Frontal cortex (tissue), 4 donors: ENCODE measurements around the gene ZNF646. TPM values are rescaled to one million over a fixed set of nuclear protein-coding genes. Genes with fewer than 3 reads are reported as not detected.

Experiments used
- DNase-seq, 2 donors: peaks; one replicate each; pipeline ENCODE4 v3.0.0; 2012; ENCODE audit warnings: low spot score in 2 of 2
- FAIRE-seq: peaks from 2 replicates; lab custom pipeline; 2012; peaks lifted over from hg19 to GRCh38; lab: Jason Lieb, UNC
- total RNA-seq: library from RNA; depleted of rRNA; stranded (reverse); fragments of >200 nt; gene quantifications from one replicate; pipeline ENCODE4 v1.2.3, GENCODE V29; 2014
- donor health status: control.
- donor health status: control.
- donor health status: control.

Gene ZNF646
- total RNA-seq, result 14.7 TPM

GRCh38 chr16:31073970-31074813 is at the start of gene ZNF646, which contains the start of gene ZNF668:
Gene ZNF646, plus strand, starts transcription at chr16:31074422. Its CDS starts 1,903 bp downstream, at chr16:31076325.
Gene ZNF668, minus strand, starts transcription at chr16:31074240. Its CDS starts 9,781 bp downstream, at chr16:31064459.
- DNase-seq (peak; percentile 97 to 99), FAIRE-seq (no peak)

DNA sequence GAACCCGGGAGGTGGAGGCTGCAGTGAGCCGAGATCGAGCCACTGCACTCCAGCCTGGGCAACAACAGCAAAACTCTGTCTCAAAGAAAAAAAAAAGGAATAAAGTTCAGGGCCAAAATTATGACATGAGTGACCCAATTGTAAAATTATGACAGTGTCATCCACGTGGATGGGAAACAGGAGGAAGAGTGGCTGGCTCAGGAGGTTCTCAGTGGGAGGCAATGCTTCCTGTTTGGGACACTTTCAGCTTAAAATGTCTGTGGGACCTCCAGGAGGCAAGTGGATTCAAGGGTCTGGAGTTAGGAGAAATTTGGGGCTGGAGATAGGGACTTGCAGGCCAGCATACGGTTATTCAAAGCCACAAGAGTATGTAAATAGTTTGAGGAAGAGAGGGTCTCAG is 48.9 kb upstream of the ZNF646 start:
- DNase-seq (no peak), FAIRE-seq (no peak)

DNA sequence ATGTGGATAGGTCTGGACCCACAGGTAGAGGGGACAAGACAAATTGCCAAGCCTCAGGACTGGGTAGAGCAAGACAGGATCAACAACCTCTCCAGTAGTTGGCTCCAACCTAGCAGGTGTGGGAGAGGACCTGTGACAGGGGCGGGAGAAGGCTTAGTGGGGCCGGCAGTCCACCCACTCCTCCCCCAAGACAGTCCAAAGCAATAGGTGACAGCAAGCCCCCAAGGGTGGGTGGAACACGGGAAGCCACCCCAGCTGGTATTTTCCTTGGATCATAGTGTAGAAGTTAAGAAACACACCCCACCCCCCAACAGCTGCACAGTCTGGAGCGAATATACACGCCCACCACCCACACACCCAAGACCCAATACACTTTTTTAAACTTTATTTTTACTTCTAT is 45.0 kb upstream of the ZNF646 start:
- no peak for FAIRE-seq
- no peak for DNase-seq

- no peak for FAIRE-seq
- no peak for DNase-seq
These were observed 42.9 kb upstream of the ZNF646 start for GRCh38 chr16:31031276-31031675.

- FAIRE-seq, result peak; percentile 31
- peak; percentile 92 to 94 for DNase-seq
These were observed 41.2 kb upstream of the ZNF646 start, which contains the start of gene STX4 for GRCh38 chr16:31032736-31033708. Gene STX4, plus strand, starts transcription at chr16:31033558. Its CDS starts 248 bp downstream, at chr16:31033806.

- FAIRE-seq (no peak), DNase-seq (peak; percentile 88 to 91)
These were observed 40.3 kb upstream of the ZNF646 start for GRCh38 chr16:31033709-31034492.

GRCh38 chr16:31036691-31037090 is 37.5 kb upstream of the ZNF646 start:
- DNase-seq (no peak), FAIRE-seq (no peak)

DNA sequence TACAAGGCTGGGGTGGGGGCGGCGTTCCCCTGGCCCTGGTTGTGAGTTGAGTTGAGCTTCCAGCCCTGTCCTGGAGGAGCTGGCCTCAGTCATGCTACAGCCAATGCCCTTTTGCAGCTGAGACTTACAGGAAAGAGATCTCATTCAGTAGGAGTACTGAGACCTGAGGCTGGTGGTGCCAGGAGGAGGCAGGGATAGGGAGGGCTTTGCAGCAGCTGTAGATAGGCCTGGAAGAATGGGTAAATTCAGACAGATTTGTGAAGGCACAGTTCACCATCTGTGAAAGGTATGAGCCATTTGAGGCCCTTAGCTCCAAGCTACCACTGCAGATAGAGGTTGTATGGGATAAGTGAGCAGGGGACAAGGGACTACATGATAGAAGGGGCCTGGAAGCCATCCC is 35.2 kb upstream of the ZNF646 start:
- no peak for DNase-seq
- FAIRE-seq, result no peak

DNA sequence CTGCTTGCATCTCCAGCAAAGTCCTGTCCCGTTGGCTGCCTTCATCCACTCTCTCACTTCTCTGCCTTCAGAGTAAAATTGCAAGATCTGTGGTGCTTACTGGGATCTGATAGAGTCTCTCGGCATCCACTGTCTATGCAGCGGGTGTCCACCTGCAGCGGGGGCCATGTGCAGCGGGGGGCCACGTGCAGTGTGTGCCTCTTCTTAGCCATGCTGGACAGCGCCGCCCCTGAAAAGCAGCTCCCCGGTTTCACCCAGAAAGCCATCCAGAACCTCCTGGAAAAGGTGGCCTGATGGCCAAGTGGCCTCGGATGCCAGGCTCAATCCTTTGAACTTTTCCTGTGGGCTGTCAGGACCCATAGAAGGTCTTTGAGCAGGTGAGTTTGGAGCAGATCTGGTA is 31.4 kb upstream of the ZNF646 start:
- DNase-seq, result no peak
- FAIRE-seq, result no peak

GRCh38 chr16:31043352-31043751 is 30.9 kb upstream of the ZNF646 start:
- FAIRE-seq (no peak), DNase-seq (no peak)

GRCh38 chr16:31043898-31044481 is 30.2 kb upstream of the ZNF646 start:
- DNase-seq, result no peak

DNA sequence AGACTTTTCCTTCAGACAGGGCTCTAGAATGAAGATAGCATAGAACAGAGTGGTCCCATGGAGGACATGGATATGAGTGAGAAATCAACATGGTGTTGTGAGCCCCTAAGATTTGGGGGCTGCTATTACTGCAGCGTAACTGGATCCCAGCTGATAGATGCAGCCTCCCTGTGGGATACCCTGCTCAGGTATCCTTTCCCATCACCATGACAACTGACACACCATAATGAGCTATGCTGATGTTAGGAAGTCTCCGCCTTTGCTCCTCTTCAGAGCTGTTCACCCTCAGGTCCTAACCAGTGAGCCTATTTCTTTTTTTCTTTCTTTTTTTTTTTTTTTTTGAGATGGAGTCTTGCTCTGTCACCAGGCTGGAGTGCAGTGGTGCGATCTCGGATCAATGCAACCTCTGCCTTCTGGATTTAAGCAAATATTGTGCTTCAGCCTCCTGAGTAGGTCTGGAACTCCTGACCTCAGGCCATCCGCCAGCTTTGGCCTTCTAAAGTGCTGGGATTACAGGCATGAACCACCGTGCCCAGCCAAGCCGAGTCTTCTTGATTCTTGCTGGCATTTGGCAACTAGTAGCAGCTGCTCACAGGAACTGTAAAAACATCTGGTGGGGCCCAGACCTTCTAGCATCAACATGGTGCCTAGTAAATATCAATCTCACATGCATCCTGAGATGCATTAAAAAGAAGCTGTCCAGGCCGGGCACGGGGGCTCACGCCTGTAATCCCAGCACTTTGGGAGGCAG is 23.8 kb upstream of the ZNF646 start:
- no peak for DNase-seq
- no peak for FAIRE-seq

More at GRCh38 chr16:31043898-31044481, 30.2 kb upstream of the ZNF646 start:
- FAIRE-seq, result no peak

- DNase-seq (no peak), FAIRE-seq (no peak)
These were observed 22.1 kb upstream of the ZNF646 start for GRCh38 chr16:31052114-31052513.

DNA sequence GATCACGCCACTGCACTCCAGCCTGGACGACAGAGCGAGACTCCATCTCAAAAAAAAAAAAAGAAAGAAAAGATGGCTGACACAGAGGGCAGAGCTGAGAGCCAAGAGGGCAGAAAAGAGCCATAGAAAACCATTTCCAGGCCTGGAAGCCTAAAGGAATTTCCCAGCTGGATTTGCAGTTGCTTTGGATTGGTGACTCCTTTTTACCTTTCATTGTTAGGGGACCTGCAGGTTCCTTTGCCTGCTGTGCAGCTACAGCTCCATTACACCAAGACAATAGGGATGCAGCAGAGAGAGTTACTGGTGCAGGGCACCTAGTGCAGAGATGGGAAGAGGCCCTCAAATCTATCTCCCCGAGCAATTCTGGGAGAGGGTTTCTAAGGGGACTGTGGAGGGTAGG is 18.6 kb upstream of the ZNF646 start:
- FAIRE-seq, result no peak
- no peak for DNase-seq

- FAIRE-seq, result no peak
- no peak for DNase-seq
These were observed 13.0 kb upstream of the ZNF646 start for GRCh38 chr16:31061126-31061812.

DNA sequence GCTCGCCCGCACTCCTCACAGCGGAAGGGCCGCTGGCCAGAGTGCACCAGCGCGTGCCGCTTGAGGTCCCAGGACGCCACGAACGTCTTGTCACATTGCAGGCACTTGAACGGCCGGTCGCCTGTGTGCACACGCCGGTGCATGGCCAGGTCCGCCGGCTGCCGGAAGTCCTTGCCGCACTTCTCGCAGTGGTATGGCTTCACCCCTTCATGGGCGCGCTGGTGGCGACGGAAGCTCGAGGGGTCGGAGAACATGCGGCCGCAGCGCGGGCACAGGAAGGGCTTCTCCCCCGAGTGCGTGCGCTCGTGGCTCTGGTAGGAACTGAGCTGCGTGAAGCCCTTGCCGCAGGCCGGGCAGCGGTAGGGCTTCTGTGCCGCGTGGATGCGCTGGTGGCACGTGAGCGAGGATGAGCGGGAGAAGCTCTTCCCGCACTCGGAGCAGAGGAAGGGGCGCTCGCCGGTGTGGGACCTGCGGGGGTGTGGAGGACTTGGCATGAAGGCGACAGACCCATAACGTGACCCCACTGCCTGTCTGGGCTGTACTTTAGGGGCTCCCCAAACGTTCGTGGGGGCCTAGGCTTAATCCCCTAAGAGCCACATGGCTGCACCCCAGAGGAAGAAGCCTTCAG is 12.3 kb upstream of the ZNF646 start:
- FAIRE-seq (no peak), DNase-seq (no peak)

DNA sequence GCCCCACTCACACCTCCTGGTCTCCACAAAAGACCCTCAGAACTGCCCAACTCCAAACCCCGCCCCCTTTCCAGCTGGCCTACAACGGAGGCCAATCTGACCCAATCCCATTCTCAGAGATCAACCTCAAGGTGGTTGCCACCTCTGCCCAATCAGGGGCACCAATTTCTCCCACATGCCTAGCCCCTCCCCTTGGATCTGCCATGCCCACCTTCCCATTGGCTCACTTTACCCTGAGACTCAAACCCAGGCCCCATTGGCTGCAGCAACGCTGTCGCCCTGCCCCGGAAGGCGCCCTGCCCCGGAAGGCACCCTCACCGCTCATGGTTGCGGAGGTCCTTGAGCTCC is 10.8 kb upstream of the ZNF646 start:
- DNase-seq (no peak), FAIRE-seq (no peak)
